ENCODE data around the gene ADGRD1. TPM values are rescaled to one million over a fixed set of nuclear protein-coding genes. Genes with fewer than 3 reads are reported as not detected.
"Not testable (repeated sequence)": the region's sequence is repeated elsewhere in the genome, so short reads cannot be mapped to it uniquely, and the experiment has no call there.

Gene ADGRD1
- not detected in 2 replicates for total RNA-seq (2014; rRNA removed; shearing (Covaris generic); ENCODE audit: low replicate concordance)

DNA sequence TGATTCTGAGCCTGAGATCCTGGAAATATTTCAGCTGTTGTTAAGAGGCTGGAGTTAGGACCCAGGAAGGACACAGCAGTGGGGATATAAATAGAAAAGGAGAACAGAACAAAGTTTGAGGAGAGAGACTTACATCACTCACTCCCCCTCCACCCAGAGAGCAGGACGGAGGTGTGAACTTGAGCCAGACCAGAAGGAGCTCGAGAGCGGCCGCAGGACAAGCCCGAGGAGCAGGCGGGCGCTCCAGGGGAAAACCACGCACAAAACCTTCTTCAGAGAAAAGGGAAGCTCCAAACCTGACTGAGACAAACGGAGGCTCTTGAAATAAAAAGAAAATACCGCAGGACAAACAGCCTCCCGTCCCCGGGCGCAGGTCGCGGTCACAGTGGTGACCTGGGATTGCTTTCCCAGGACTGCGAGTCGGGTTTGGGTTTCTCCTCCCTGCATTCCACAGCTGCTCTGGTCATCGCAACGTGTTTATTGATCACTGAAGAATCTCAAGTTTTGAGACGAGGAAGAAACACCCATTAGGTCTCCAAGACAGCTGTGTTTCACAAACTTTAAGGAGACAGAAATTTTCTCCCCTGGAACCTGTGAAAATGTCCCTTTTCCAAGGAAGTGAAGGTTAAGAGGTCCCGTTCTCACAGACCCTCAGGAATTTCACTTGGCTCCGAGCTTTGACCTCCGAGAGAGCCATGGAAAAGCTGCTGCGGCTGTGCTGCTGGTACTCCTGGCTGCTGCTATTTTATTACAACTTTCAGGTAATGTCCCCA, at the start of gene ADGRD1:
Gene ADGRD1, plus strand, starts transcription at position 137 of the 773 bp plus-strand sequence. Its CDS starts 559 bp downstream, at position 696.
- in situ Hi-C loops (cut with HindIII; ENCODE audit: low pct_unique_long_range_greater_than_20kb, low sequenced_read_pairs) = no loop called here
- DNase-seq (ENCODE audit: low read depth) = no peak

DNA sequence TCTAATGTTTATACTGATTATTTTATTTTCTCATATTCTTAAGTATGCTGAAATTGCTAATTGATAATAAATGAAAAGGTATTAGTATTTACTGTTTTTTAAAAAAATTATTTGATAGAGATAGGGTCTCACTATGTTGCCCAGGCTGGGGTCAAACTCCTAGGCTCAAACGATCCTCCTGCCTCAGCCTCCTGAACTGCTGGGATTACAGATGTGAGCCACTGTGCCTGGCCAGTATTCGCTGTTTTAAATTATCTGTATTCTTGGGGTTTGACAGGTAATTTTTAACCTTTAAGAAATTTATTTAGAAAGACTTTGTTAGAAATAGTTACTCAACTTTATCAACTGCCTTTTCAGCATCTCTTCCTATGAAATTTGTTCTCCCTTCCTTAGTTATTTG, 49.6 kb upstream of the ADGRD1 start:
- in situ Hi-C loops (cut with HindIII; ENCODE audit: low pct_unique_long_range_greater_than_20kb, low sequenced_read_pairs) = no loop called here

DNA sequence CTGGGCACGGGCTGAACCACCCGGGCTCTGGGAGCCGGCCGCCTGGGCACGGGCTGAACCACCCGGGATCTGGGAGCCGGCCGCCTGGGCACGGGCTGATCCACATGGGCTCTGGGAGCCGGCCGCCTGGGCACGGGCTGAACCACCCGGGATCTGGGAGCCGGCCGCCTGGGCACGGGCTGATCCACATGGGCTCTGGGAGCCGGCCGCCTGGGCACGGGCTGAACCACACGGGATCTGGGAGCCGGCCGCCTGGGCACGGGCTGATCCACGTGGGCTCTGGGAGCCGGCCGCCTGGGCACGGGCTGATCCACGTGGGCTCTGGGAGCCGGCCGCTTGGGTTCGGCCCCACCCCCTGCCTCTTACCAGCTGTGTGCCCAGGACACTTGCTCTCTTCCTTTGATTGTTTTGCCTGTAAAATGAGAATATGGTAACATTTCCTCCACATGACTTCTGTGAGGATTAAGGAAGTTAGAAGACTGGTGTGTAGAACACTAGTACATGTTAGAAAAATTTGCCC, 48.7 kb upstream of the ADGRD1 start:
- DNase-seq (ENCODE audit: low read depth); in situ Hi-C loops (cut with HindIII; ENCODE audit: low pct_unique_long_range_greater_than_20kb, low sequenced_read_pairs): not testable (repeated sequence)

More for the DNA sequence above, 49.6 kb upstream of the ADGRD1 start:
- no peak for DNase-seq (ENCODE audit: low read depth)

DNA sequence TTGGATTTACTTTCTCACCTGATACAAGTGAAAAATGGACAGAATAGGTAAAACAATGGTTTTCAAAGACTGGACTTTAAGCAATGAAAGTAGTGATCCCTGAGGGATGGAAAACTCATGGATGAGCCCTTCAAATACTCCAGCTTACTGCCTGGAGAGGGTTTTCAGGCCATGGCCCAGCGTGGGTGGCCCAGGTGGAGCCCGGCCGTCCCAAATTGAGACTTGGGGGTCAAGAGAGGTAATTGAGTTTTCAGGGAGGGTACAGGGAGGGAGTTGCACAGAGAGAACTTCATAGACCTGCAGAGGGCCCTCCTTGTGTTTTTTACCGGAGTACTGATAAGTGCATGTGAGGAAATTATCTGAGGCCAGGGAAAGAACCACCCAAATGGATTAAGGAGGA, 44.6 kb upstream of the ADGRD1 start:
- in situ Hi-C loops (cut with HindIII; ENCODE audit: low pct_unique_long_range_greater_than_20kb, low sequenced_read_pairs) = no loop called here
- no peak for DNase-seq (ENCODE audit: low read depth)

DNA sequence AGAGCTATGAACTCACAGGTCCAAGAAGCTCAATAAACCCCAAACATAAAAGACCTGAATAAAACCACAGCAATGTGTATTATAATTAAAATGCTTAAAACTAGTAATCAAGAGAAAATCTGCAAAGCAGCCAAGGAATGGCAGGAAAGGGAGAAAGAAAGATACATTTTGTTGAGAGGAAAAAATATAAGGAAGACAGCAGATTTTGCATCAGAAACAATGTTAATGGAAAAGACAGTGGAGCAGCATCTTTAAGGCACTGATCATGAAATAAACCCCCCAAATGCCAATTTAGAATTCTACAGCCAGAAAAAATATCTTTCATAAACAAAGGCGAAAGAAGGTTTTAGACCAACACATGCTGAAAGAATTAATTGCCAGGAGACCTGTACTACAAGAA, 42.5 kb upstream of the ADGRD1 start:
- in situ Hi-C loops (cut with HindIII; ENCODE audit: low pct_unique_long_range_greater_than_20kb, low sequenced_read_pairs) = no loop called here
- no peak for DNase-seq (ENCODE audit: low read depth)

DNA sequence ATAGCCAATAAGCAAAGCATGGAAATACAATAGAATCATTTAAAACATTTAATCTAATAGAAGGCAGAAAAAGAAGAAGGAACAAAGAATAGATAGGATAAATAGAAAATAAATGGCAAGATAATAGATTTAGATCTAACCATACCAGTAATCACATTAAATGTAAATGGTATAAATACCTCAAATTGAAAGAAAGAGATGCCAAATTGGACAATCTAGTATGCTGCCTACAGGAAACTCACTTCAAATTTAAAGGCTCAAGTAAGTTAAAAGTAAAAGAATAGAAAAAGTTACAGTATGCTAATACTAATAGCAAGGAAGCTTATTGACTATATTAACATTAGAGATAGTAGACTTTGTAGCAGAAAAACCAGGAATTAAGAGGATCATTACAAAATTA, 41.8 kb upstream of the ADGRD1 start:
- no peak for DNase-seq (ENCODE audit: low read depth)
- in situ Hi-C loops (cut with HindIII; ENCODE audit: low pct_unique_long_range_greater_than_20kb, low sequenced_read_pairs) = no loop called here

DNA sequence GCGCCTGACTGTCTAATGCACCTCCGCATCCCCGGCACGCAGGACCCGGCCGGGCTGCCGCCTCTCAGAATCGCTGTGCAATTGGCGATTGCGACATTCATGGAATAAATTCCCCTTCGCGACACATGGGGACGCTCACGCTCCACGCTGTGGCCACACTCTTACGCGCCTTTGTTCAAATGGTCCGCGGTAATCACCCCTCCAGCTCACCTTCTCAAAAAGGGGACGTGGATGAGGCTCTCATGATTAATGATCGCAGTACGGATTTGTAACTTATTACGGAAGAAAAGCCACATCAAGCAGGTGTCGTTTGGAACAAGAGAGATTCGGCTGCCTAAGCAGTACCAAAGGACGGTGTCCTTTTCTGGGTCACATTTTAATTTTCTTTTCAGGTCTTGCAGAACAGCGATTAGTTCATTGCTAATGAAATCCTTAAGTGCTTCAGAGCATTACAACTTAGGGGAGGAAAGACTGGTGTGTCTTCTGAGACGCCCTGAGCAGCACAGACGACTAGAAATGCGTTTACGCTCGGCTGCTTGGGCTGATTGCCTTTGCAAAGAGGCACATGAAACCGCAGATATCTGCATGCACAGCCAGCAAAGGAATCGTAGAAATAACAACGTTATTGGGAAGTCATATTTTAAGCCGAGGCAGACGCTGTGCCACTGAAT, 37.3 kb upstream of the ADGRD1 start:
- in situ Hi-C loops (cut with HindIII; ENCODE audit: low pct_unique_long_range_greater_than_20kb, low sequenced_read_pairs) = no loop called here
- peak; percentile 57 for DNase-seq (ENCODE audit: low read depth)

DNA sequence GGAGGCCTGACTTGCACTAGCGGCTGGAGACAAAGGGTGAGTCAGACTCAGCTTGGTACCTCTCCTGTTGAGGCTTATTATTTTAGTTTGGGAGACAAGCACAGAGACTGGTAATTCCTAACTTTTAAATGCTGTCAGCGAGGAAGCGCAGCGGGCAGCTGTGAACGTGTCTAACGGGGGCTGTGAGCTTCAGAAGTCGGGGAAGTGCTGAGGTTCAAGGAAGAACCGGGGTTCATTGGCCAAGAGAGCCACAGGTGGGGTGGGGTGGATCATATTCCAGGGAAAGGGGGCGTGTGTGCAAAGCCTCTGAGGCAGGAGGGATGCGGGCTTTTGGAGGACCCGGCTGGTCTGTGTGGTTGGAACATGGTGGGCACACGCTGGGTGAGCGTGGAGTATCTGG, 36.1 kb upstream of the ADGRD1 start:
- DNase-seq (ENCODE audit: low read depth) = no peak
- in situ Hi-C loops (cut with HindIII; ENCODE audit: low pct_unique_long_range_greater_than_20kb, low sequenced_read_pairs) = no loop called here

DNA sequence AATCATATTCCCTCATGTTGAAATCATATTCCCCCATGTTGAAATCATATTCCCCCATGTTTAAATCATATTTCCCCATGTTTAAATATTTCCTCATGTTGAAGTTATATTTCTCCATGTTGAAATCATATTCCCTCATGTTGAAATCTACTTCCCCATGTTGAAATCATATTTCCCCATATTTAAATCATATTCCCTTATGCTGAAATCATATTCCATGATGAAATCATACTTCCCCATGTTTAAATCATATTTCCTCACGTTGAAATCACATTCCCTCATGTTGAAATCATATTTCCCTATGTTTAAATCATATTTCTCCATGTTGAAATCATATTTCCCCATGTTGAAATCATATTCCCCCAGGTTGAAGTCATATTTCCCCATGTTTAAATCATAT, 34.6 kb upstream of the ADGRD1 start:
- in situ Hi-C loops (cut with HindIII; ENCODE audit: low pct_unique_long_range_greater_than_20kb, low sequenced_read_pairs) = no loop called here

DNA sequence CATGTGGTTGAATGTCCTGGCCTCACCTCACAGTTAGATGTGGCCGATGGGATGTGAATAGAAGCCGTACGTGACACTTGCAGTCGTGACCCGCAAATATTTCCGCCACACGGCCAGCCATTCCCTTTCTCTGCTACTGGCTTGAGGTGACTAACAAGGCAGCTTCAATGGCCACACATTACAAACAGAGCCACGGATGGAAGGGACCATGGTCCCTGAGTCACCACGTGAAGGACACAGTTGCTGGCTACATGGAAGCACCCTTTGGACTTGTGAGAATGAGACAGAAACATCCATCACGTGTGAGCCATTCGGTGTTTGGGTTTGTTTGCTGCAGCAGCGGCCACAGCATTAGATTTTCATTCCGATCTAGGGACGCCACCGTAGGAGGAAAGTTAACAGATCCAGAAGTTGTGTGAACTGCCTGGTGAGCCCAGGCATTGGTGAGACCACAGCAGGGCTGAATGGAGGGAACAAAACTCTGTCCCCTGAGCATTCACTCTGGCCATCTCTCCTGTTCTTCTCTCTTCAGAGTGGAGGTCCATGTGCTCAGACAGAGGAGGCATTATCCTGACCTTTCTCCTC, 33.5 kb upstream of the ADGRD1 start:
- no peak for DNase-seq (ENCODE audit: low read depth)
- in situ Hi-C loops (cut with HindIII; ENCODE audit: low pct_unique_long_range_greater_than_20kb, low sequenced_read_pairs) = no loop called here

More for the DNA sequence above, 34.6 kb upstream of the ADGRD1 start:
- DNase-seq (ENCODE audit: low read depth) = no peak

DNA sequence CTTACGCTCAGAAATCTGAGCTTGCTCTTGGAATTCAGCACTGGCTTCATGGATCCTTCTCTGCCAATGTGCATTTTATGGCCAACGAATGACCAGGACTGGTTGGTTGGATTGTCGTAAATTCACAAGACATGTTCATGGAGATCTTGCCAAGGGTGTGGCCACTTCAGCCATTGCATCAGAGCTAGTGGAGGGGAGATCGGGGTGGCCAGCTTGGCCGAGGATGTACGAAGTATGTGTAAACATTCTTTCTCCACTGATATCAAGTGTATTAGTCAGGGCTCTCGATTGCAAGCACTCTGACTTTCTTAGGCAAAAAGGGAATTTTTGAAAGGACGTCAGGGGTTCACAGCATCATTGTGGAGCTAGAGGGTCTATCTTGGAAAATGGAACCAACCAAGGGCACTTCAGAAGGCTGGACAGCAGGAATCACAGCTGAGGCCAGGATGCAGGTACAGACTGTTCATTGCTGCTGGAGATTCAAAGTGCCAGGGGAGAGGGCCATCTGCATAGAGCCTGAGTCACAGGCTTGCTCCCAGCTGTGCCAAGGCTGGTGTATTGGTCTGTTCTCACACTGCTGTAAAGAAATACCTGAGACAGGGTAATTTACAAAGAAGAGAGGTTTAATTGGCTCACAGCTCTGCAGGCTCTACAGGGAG, 32.9 kb upstream of the ADGRD1 start:
- no peak for DNase-seq (ENCODE audit: low read depth)
- in situ Hi-C loops (cut with HindIII; ENCODE audit: low pct_unique_long_range_greater_than_20kb, low sequenced_read_pairs) = no loop called here

DNA sequence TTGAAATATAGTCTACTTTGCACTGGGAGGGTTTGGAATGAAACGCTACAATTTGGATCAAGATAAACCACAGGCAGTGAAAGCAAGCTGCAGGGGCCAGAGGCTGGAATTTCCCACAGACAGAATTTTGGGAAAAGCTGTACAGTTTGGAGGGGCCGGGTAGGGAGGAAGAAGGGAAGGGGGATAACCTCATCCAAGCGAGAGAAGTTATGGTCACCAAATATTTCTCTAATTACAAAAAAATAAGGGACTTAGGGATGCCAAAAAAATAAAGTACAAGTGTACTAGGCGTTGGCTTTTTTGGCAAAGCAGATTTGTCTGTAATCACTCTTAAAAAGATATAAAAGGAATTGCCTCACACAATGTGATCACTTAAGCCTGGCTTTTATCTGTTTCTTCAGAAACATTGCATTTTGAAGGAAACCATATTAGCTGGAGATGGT, 31.2 kb upstream of the ADGRD1 start:
- in situ Hi-C loops (cut with HindIII; ENCODE audit: low pct_unique_long_range_greater_than_20kb, low sequenced_read_pairs) = no loop called here
- DNase-seq (ENCODE audit: low read depth) = no peak

DNA sequence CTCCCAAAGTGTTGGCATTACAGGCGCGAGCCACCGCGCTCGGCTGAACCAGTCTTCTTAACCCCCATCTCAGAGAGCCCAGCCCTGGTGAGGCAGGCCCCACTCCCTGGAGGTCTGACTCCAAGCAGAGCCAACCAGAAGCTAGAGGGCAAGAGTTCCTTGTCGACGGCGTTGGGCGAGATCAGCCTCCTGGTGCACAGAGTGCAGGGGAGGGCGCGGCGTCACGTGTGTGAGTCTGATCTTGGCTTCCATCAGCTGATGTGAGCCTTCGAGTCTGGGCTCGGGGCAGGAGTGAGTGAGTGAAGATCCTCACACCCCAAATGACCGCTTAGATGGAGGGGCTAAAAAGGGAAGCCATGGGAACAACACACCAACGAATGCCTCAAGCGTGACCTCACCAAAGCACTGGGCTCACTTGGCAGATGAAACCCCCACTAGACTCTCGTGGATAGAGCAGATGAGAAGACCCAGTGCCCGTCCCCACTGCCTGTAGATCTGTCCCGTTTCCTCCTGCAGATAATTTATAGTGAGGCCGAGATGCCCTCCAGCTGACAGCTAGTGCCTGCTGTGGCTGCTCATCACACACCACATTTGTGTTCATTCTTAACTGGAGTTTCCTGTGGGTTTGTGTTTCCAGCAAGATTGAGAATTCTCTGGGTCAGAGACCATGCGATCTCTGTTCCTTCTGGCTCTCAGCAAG, 28.6 kb upstream of the ADGRD1 start:
- in situ Hi-C loops (cut with HindIII; ENCODE audit: low pct_unique_long_range_greater_than_20kb, low sequenced_read_pairs) = no loop called here
- DNase-seq (ENCODE audit: low read depth) = no peak

DNA sequence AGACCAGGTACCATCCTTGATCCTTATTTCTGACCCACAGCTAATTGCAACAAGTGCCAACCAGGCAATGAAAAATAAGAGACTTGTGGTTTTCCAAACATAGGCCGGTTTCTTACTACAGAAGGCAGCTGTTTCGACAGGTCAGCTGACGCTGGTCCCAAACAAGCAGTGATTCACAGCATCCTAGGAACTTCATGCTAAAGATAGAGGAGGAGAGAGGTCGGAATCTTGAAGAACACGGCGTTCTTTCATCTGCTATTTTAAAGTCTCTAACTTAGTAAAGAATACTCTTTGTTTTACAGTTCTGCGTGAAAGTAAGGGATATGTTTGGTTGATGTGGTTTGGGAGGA, 28.1 kb upstream of the ADGRD1 start:
- DNase-seq (ENCODE audit: low read depth) = no peak

DNA sequence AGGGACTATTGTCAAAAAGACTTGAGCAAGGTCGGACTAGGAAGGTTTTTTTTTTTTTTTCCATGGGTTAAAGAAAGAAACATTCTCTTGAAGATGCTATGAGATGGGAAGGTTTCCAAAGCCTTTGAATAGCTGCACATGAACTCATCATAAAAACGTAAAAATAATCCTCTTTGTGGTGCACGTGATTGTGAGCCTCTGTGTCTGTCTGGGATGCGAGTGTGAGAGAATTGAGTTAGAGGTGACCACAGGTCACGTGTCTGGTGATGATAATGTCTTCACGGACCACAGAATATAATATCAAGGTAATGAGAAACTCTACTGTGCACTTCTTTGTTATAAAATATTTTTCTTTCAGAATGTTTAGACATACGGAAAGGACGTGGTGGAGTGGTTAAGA, 24.3 kb upstream of the ADGRD1 start:
- DNase-seq (ENCODE audit: low read depth) = no peak
- in situ Hi-C loops (cut with HindIII; ENCODE audit: low pct_unique_long_range_greater_than_20kb, low sequenced_read_pairs) = no loop called here

More for the DNA sequence above, 28.1 kb upstream of the ADGRD1 start:
- in situ Hi-C loops (cut with HindIII; ENCODE audit: low pct_unique_long_range_greater_than_20kb, low sequenced_read_pairs) = no loop called here

DNA sequence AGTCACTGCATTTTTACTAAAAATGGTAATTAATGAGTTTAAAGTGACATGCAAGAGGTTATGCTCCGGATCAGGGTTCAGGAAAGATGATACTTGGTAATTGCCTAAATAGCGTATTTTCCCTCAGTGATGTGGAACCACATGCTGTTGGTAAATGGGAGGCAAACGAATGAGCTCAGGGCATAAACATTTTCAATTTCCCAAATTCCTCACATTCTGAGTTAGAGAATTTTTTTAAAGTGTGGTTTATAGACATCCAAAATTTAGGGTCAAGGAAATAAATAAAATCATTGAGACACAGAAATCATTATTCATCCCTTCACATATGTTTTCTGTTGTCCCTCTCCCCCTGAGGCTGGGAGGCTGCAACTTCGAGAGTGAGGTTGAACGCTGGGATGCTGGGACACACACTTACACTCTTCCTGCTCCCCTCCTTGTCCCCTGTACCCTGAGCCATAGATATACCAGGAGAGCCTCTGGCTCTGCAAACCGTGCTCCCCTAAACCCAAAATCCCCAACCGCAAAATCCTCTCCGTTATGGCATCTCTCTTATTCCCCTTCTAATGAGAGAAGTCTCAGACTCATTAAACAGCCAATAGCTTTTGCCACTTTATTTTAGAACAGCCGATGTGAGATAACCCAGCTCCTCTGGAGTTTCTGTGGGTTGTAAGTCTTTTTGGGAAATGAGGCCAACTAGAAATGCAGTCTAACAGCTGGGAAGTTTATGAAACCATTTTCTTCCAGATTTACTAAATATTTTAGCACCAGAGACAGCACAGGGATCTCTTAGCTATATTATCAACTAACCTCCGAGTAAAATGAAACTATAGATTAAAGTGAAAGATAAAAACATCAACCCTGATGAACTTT, 21.4 kb upstream of the ADGRD1 start:
- in situ Hi-C loops (cut with HindIII; ENCODE audit: low pct_unique_long_range_greater_than_20kb, low sequenced_read_pairs) = no loop called here

DNA sequence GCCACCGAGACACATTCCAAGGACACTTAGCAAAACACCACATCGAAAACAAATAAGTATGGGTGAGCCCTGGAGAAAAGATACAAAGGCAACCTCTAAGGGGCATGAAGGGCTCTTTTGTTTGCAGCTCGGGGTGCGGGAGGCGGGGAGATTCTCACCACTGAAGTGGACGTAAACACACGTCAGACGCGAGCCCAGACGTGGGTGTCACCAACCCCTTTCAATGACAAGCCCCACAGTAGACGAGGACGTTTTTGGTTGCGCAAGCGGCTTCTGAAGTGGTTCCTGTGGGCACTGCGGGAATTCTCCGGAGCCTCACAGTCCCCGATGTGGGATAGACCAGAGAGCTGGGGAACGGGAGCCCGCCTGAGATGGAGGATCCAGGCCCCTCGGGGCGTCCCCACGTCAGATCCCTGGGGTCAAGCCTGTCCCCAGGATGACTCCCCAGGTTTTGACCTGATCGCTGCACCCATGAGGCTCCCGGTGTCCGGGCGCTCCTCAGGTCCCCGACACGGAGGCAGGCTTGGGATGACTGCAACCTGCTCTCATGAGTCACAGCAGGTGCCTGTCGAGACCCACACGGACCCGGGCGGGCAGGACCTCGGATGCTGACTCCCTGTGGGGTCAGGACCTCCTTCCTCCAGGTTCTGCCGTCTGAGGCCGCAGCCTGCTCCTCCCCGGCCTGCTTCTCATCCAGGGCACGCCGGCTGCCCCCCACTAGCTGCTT, 20.3 kb upstream of the ADGRD1 start:
- in situ Hi-C loops (cut with HindIII; ENCODE audit: low pct_unique_long_range_greater_than_20kb, low sequenced_read_pairs) = no loop called here
- DNase-seq (ENCODE audit: low read depth) = no peak

More for the DNA sequence above, 21.4 kb upstream of the ADGRD1 start:
- DNase-seq (ENCODE audit: low read depth) = no peak

All from Caki2 (cell line).